ENCODE data around the gene SEMA3E. TPM values are rescaled to one million over a fixed set of nuclear protein-coding genes. Genes with fewer than 3 reads are reported as not detected.

The SEMA3E gene
- total and polyA plus RNA-seq, 9 of the 15 experiments (the other 6 are each of a cell fraction or from before 2014, with no cell fraction given), result 0.01 to 1.4 (median 0.14) TPM; not detected in 2

- TF ChIP-seq TFAP4 (CRISPR knock-in tag; IDR thresholded peaks at IDR 0.05; ENCODE audit: borderline replicate concordance) (peak; percentile 65), ELF4 (CRISPR knock-in tag; IDR thresholded peaks at IDR 0.05) (no peak), ASH1L (IDR thresholded peaks at IDR 0.05; ENCODE audit: borderline replicate concordance, low read depth, partially characterized antibody) (no peak), C11orf30 (IDR thresholded peaks at IDR 0.05; ENCODE audit: low read depth) (peak; percentile 82), TRIM28 (IDR thresholded peaks at IDR 0.05) (no peak), NR4A1 (CRISPR knock-in tag; IDR thresholded peaks at IDR 0.05) (no peak), NR4A1 (tag; IDR thresholded peaks at IDR 0.05) (no peak), HNRNPUL1 (IDR thresholded peaks at IDR 0.05; ENCODE audit: low read length) (no peak), ZNF384 (IDR thresholded peaks at IDR 0.05; ENCODE audit: low read depth, low read length) (peak; percentile 49; the same call in 1 of the 2 replicates), STAT5A (IDR thresholded peaks at IDR 0.05; ENCODE audit: borderline replicate concordance, low read length) (no peak), PTRF (tag; IDR thresholded peaks at IDR 0.05) (no peak), BDP1 (IDR thresholded peaks at IDR 0.05; ENCODE audit: insufficient read depth, insufficient read length) (no peak), ZNF318 (IDR thresholded peaks at IDR 0.05; ENCODE audit: borderline replicate concordance in 1 of 2, low read depth in 1 of 2) (peak in 1 of 2 experiments; percentile 61; a peak in 1 of 4 replicates), FOSL1 (tag; conservative IDR thresholded peaks at IDR 0.05) (peak; percentile 91)
- TF ChIP-seq, protein P1, sequence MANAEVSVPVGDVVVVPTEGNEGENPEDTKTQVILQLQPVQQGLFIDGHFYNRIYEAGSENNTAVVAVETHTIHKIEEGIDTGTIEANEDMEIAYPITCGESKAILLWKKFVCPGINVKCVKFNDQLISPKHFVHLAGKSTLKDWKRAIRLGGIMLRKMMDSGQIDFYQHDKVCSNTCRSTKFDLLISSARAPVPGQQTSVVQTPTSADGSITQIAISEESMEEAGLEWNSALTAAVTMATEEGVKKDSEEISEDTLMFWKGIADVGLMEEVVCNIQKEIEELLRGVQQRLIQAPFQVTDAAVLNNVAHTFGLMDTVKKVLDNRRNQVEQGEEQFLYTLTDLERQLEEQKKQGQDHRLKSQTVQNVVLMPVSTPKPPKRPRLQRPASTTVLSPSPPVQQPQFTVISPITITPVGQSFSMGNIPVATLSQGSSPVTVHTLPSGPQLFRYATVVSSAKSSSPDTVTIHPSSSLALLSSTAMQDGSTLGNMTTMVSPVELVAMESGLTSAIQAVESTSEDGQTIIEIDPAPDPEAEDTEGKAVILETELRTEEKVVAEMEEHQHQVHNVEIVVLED (CRISPR knock-in tag; IDR thresholded peaks at IDR 0.05), result no peak
- TF ChIP-seq, protein P2, sequence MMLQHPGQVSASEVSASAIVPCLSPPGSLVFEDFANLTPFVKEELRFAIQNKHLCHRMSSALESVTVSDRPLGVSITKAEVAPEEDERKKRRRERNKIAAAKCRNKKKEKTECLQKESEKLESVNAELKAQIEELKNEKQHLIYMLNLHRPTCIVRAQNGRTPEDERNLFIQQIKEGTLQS (IDR thresholded peaks at IDR 0.05), result peak; percentile 72
- TF ChIP-seq, protein P2 (CRISPR knock-in tag; conservative IDR thresholded peaks at IDR 0.05), result no peak
Measured at GRCh38 chr7:83468251-83468739, 180.6 kb downstream of the SEMA3E start (continued).
